ENCODE measurements around the gene REC8. TPM values are rescaled to one million over a fixed set of nuclear protein-coding genes. Genes with fewer than 3 reads are reported as not detected.

The REC8 gene
- total and polyA plus RNA-seq, 10 of the 15 experiments (the other 5 are each of a cell fraction or from before 2014, with no cell fraction given), result 4.2 to 76.9 (median 29.1) TPM

DNA sequence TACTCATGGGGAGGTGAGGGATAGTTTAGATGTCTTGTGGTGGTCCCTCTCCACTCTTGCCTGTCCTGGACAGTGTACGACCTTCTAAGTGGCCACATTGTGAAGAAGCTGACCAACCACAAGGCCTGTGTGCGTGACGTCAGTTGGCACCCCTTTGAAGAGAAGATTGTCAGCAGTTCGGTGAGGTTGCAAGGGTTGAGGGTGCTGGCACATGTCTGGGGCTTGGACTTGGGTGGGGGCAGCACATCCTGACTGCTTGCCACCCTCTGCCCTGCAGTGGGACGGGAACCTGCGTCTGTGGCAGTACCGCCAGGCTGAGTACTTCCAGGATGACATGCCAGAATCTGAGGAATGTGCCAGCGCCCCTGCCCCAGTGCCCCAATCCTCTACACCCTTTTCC is 49.0 kb upstream of the REC8 start:
- Histone ChIP-seq H3K9ac (ENCODE audit: control insufficient read depth, insufficient read depth, low read length) (no peak overlapping the region; the same call in 1 of the 2 replicates), H3K27me3 (replicated peaks in 1 of 2; ENCODE audit: control insufficient read depth in 2 of 2, insufficient read depth in 2 of 2, low read length in 1 of 2) (no peaks in the 10 kb centered on the region), H2AFZ (ENCODE audit: control insufficient read depth, low read depth, low read length) (no peak overlapping the region), H3K4me3 (no peak overlapping the region), H3K27ac (ENCODE audit: control insufficient read depth, insufficient read depth) (peak overlapping the region; percentile 78), H4K20me1 (ENCODE audit: control insufficient read depth, insufficient read depth) (no peaks in the 10 kb centered on the region), H3K79me2 (ENCODE audit: control insufficient read depth, insufficient read depth, low read length) (no peaks in the 10 kb centered on the region), H3K36me3 (ENCODE audit: control insufficient read depth in 2 of 2, insufficient read depth in 2 of 2, low read length in 1 of 2) (peaks cover 13 to 18% of the 10 kb centered on the region in 2 experiments), H3K4me2 (ENCODE audit: control insufficient read depth, insufficient read depth) (peak overlapping the region; percentile 46; the same call in 1 of the 2 replicates), H3K4me1 (ENCODE audit: control insufficient read depth, insufficient read depth, low read length) (peaks cover 24% of the 10 kb centered on the region), H3K9me3 (replicated peaks; ENCODE audit: control insufficient read depth, insufficient read depth, low read length) (no peaks in the 10 kb centered on the region)
- ATAC-seq (no peak), DNase-seq (ENCODE audit: low read depth, low spot score) (no peak), FAIRE-seq (no peak)
- intact Hi-C loops (cut with micrococcal nuclease; ENCODE audit: unreplicated experiment), result no loop called here
- ChIA-PET POLR2A (interaction anchor here (2.5 to 17.1 kb wide), 3 partner anchors 7 to 23 kb away, joined by 12 to 276 read pairs (median 52); partner anchors contain the start of genes DCAF11, EMC9, FITM1 and NRL), SMC1A (ENCODE audit: uncharacterized antibody, unreplicated experiment) (interaction anchor here (1.2 to 6.1 kb wide), 5 partner anchors 7 to 39 kb away, joined by 4 to 47 read pairs (median 7); partner anchors contain the start of genes DCAF11, IRF9 and NRL), RAD21 (ENCODE audit: unreplicated experiment) (interaction anchor here (1.3 to 1.7 kb wide), 2 partner anchors 13 to 15 kb away, joined by 3 to 9 read pairs; partner anchors contain the start of gene PSME1), CTCF (interaction anchor here (0.7 kb wide), 1 partner anchor 8 kb away, joined by 5 read pairs; the partner anchor contains the start of genes DCAF11 and NRL)
- WGBS (ENCODE audit: insufficient coverage, insufficient replicate concordance, low lambda C conversion rate, missing lambda C conversion rate), result 98% methylated on average over 8 of the region's 8 CpGs
- in situ Hi-C loops (cut with MboI), result loop anchor here (25.0 kb wide), 1 partner anchor 811 kb away; the partner anchor contains the start of genes BCL2L2, PABPN1 and PPP1R3E
- TF ChIP-seq SUZ12 (IDR thresholded peaks at IDR 0.05; ENCODE audit: unreplicated experiment) (no peak), KDM1A (IDR thresholded peaks at IDR 0.05; ENCODE audit: borderline replicate concordance) (no peak), SMC3 (IDR thresholded peaks at IDR 0.05; ENCODE audit: borderline replicate concordance, low read length) (no peak), HDAC6 (IDR thresholded peaks at IDR 0.05; ENCODE audit: unreplicated experiment) (no peak), NRF1 (conservative IDR thresholded peaks at IDR 0.05; ENCODE audit: low read depth, low read length) (no peak), FOXK2 (IDR thresholded peaks at IDR 0.05) (no peak), BMI1 (IDR thresholded peaks at IDR 0.05; ENCODE audit: borderline replicate concordance) (no peak), IRF4 (IDR thresholded peaks at IDR 0.05; ENCODE audit: low read depth, low read length) (no peak)
- TF ChIP-seq, protein P1, sequence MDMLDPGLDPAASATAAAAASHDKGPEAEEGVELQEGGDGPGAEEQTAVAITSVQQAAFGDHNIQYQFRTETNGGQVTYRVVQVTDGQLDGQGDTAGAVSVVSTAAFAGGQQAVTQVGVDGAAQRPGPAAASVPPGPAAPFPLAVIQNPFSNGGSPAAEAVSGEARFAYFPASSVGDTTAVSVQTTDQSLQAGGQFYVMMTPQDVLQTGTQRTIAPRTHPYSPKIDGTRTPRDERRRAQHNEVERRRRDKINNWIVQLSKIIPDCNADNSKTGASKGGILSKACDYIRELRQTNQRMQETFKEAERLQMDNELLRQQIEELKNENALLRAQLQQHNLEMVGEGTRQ (IDR thresholded peaks at IDR 0.05; ENCODE audit: borderline replicate concordance, low read depth, low read length), result no peak
- BruUV-seq (replicated peaks), result no TSS peak
